Trophoblast cell (in vitro differentiated cells and primary cell): Measurements from ENCODE around the gene GYS1.

Experiments
- DNase-seq, 2 donors: peaks; one replicate each; pipeline ENCODE4 v3.0.0-alpha.2; 2016
- H2AFZ ChIP-seq: 2 replicates; pipeline ENCODE4 v1.6.1; 2013; ENCODE audit warnings: low read length, moderate library complexity, mild to moderate bottlenecking; ENCODE audit not compliant: insufficient read depth, poor library complexity
- H2AK5ac ChIP-seq: 2 replicates; pipeline ENCODE4 v1.6.1; 2013; ENCODE audit warnings: mild to moderate bottlenecking, low read length
- H2BK120ac ChIP-seq: 2 replicates; pipeline ENCODE4 v1.6.1; 2013; ENCODE audit warnings: low read length, mild to moderate bottlenecking, moderate library complexity; ENCODE audit not compliant: insufficient read depth, poor library complexity
- H2BK12ac ChIP-seq: 2 replicates; pipeline ENCODE4 v1.6.1; 2013; ENCODE audit warnings: mild to moderate bottlenecking, low read length, moderate library complexity
- H2BK5ac ChIP-seq: 2 replicates; pipeline ENCODE4 v1.6.1; 2013; ENCODE audit warnings: low read length, low read depth, moderate library complexity, mild to moderate bottlenecking; ENCODE audit not compliant: poor library complexity
- H3K14ac ChIP-seq: 2 replicates; pipeline ENCODE4 v1.6.1; 2013; ENCODE audit warnings: mild to moderate bottlenecking, low read length
- H3K18ac ChIP-seq: 2 replicates; pipeline ENCODE4 v1.6.1; 2013; ENCODE audit warnings: mild to moderate bottlenecking, low read length
- H3K23ac ChIP-seq: 2 replicates; pipeline ENCODE4 v1.6.1; 2013; ENCODE audit warnings: low read length
- H3K27ac ChIP-seq: 2 replicates; pipeline ENCODE4 v1.5.1; 2013; ENCODE audit warnings: low read depth, mild to moderate bottlenecking, inconsistent platforms, low read length, moderate library complexity
- H3K27me3 ChIP-seq: 2 replicates; pipeline ENCODE4 v1.6.1; 2013; ENCODE audit warnings: inconsistent platforms, mild to moderate bottlenecking, low read length, moderate library complexity; ENCODE audit not compliant: insufficient read depth
- H3K36me3 ChIP-seq, 2 experiments: 1 replicate in 1 of 2; 2 replicates in 1 of 2; pipeline ENCODE4 v1.6.1; 2013; ENCODE audit warnings: low read length in 2 of 2, mild to moderate bottlenecking in 2 of 2, moderate library complexity in 1 of 2; ENCODE audit not compliant: insufficient read depth in 2 of 2, control insufficient read depth in 1 of 2
- H3K4ac ChIP-seq: 2 replicates; pipeline ENCODE4 v1.6.1; 2013; ENCODE audit warnings: low read depth, mild to moderate bottlenecking, low read length, moderate library complexity
- H3K4me1 ChIP-seq, 2 experiments: 1 replicate in 1 of 2; 2 replicates in 1 of 2; pipeline ENCODE4 v1.6.1; 2013; ENCODE audit warnings: low read length in 2 of 2, mild to moderate bottlenecking in 2 of 2, moderate library complexity in 1 of 2; ENCODE audit not compliant: insufficient read depth in 2 of 2, control insufficient read depth in 1 of 2
- H3K4me2 ChIP-seq: 2 replicates; pipeline ENCODE4 v1.6.1; 2013; ENCODE audit warnings: inconsistent platforms, mild to moderate bottlenecking, low read length, moderate library complexity
- H3K4me3 ChIP-seq: 2 replicates; pipeline ENCODE4 v1.5.1; 2013; ENCODE audit warnings: mild to moderate bottlenecking, low read depth, low read length, inconsistent platforms
- H3K79me1 ChIP-seq: one replicate; pipeline ENCODE4 v1.6.1; 2013; ENCODE audit warnings: low read length
- H3K79me2 ChIP-seq: 2 replicates; pipeline ENCODE4 v1.6.1; 2013; ENCODE audit warnings: low read length, mild to moderate bottlenecking; ENCODE audit not compliant: control insufficient read depth, insufficient read depth, poor library complexity
- H3K9ac ChIP-seq: 2 replicates; pipeline ENCODE4 v1.6.1; 2013; ENCODE audit warnings: mild to moderate bottlenecking, low read length
- H3K9me3 ChIP-seq: 2 replicates; pipeline ENCODE4 v1.6.1; 2013; ENCODE audit warnings: low read depth, mild to moderate bottlenecking, control low read depth, inconsistent platforms, low read length; ENCODE audit not compliant: insufficient read depth
- H4K12ac ChIP-seq: 2 replicates; pipeline ENCODE4 v1.6.1; 2013; ENCODE audit warnings: low read depth, mild to moderate bottlenecking, low read length, moderate library complexity
- H4K8ac ChIP-seq: 2 replicates; pipeline ENCODE4 v1.6.1; 2013; ENCODE audit warnings: low read depth, mild to moderate bottlenecking, low read length, moderate library complexity
- H4K91ac ChIP-seq: one replicate; pipeline ENCODE4 v1.6.1; 2013; ENCODE audit warnings: low read depth, mild to moderate bottlenecking, low read length, moderate library complexity
- WGBS: extraction: QIAGEN DNeasy Blood & Tissue Kit; methylation state at CpG from one replicate; pipeline ENCODE4 v1.1.7; 2013; ENCODE audit warnings: missing lambda C conversion rate; ENCODE audit not compliant: insufficient read length, insufficient coverage; ENCODE audit errors: extremely low coverage; 5-methylcytosine and 5-hydroxymethylcytosine counted together

GYS1 gene

DNA sequence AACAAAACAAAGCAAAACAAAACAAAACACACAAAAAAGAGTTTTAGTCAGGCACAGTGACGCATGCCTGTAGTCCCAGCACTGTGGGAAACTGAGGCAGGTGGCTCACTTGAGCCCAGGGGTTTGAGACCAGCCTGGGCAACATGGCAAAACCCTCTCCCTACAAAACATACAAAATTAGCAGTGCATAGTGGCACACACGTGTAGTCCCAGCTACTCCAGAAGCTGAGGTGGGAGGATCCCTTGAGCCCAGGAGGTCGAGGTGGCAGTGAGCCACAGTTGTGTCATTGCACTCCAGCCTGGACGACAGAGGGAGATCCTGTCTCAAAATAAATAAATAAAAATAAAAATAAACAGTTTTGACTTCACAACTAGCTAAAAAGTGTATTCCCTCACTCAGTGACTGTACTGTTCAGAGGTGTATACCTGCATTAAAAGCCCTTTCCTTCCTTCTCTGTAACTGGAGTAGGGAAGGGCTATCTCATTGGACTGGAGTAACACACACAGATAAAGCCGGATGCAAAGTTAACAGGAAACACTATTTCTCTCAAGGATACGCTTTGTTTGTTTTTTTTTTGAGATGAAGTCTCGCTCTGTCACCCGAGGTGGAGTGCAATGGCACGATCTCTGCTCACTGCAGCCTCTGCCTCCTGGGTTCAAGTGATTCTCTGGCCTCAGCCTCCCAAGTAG, 42.1 kb downstream of the GYS1 start:
- H3K27me3 ChIP-seq, result no peaks in the 10 kb centered on the region
- no peak overlapping the region for H3K27ac ChIP-seq
- H3K4me3 ChIP-seq, result no peak overlapping the region
- no peak overlapping the region for H3K18ac ChIP-seq
- no peak overlapping the region for H2AFZ ChIP-seq
- no peak overlapping the region for H3K14ac ChIP-seq
- H3K23ac ChIP-seq, result no peak overlapping the region
- no peak overlapping the region for H4K12ac ChIP-seq
- H3K9me3 ChIP-seq, result peaks cover 4% of the 10 kb centered on the region
- DNase-seq, result no peak
- peaks cover 12 to 15% of the 10 kb centered on the region in 2 experiments for H3K4me1 ChIP-seq
- H3K4me2 ChIP-seq, result no peak overlapping the region
- no peak overlapping the region for H2BK120ac ChIP-seq
- H3K4ac ChIP-seq, result no peak overlapping the region
- H2BK12ac ChIP-seq, result no peak overlapping the region
- no CpG with 5 or more reads among the region's 9 CpGs for WGBS
- peaks cover 2 to 5% of the 10 kb centered on the region in 2 experiments for H3K36me3 ChIP-seq
- H3K79me2 ChIP-seq, result peaks cover 11% of the 10 kb centered on the region
- no peak overlapping the region for H4K91ac ChIP-seq
- no peak overlapping the region for H3K9ac ChIP-seq
- no peak overlapping the region for H2AK5ac ChIP-seq
- no peak overlapping the region for H2BK5ac ChIP-seq
- H3K79me1 ChIP-seq, result peaks cover 14% of the 10 kb centered on the region
- H4K8ac ChIP-seq, result no peak overlapping the region

DNA sequence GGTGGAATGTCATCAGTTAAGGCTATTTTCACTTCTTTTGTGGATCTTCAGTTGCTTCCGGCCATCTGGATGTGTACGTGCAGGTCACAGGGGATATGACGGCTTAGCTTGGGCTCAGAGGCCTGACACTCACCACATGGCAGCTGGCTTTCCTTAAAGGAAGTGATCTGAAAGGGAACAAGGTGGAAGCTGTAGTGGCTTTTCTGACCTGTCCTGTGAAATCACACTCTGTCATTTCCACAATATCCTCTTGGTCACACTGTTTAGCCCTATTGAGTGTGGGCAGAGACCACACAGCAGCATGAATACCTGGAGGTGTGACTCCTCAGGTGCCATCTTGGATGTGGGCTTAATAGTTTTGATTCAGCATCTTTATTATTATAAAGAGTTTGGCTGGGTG, 43.0 kb downstream of the GYS1 start:
- H2AFZ ChIP-seq, result no peak overlapping the region
- peaks cover 8% of the 10 kb centered on the region for H3K79me1 ChIP-seq
- H3K27ac ChIP-seq, result no peak overlapping the region
- H2BK12ac ChIP-seq, result no peak overlapping the region
- no peak overlapping the region for H4K12ac ChIP-seq
- WGBS, result no CpG with 5 or more reads among the region's 3 CpGs
- H3K9ac ChIP-seq, result no peak overlapping the region
- H3K14ac ChIP-seq, result no peak overlapping the region
- no peak overlapping the region for H3K4me2 ChIP-seq
- peaks cover 4% of the 10 kb centered on the region for H3K9me3 ChIP-seq
- H3K23ac ChIP-seq, result no peak overlapping the region
- no peaks in the 10 kb centered on the region for H3K27me3 ChIP-seq
- H2AK5ac ChIP-seq, result no peak overlapping the region
- H3K79me2 ChIP-seq, result peaks cover 5% of the 10 kb centered on the region
- H3K4ac ChIP-seq, result no peak overlapping the region
- no peak overlapping the region for H2BK120ac ChIP-seq
- peak in 1 of 2 donors; percentile 31 for DNase-seq
- no peak overlapping the region for H3K18ac ChIP-seq
- H3K36me3 ChIP-seq, result no peaks in the 10 kb centered on the region
- H4K8ac ChIP-seq, result no peak overlapping the region
- no peak overlapping the region for H4K91ac ChIP-seq
- peaks cover 4 to 7% of the 10 kb centered on the region in 2 experiments for H3K4me1 ChIP-seq
- H2BK5ac ChIP-seq, result no peak overlapping the region
- H3K4me3 ChIP-seq, result no peak overlapping the region

GRCh38 chr19:48947258-48947542, 45.9 kb downstream of the GYS1 start:
- H3K27me3 ChIP-seq, result no peaks in the 10 kb centered on the region
- no peaks in the 10 kb centered on the region for H3K79me1 ChIP-seq
- no peak overlapping the region for H2AFZ ChIP-seq
- no peak overlapping the region for H2BK120ac ChIP-seq
- WGBS, result no CpG with 5 or more reads among the region's 3 CpGs
- no peak overlapping the region for H4K12ac ChIP-seq
- no peak overlapping the region for H3K4me2 ChIP-seq
- no peak overlapping the region for H3K18ac ChIP-seq
- H2BK5ac ChIP-seq, result no peak overlapping the region
- peaks cover 4% of the 10 kb centered on the region in 2 experiments for H3K4me1 ChIP-seq
- no peak overlapping the region for H2BK12ac ChIP-seq
- no peaks in the 10 kb centered on the region for H3K36me3 ChIP-seq
- no peak overlapping the region for H3K27ac ChIP-seq
- H3K4me3 ChIP-seq, result no peak overlapping the region
- H4K8ac ChIP-seq, result no peak overlapping the region
- no peak overlapping the region for H3K9ac ChIP-seq
- H2AK5ac ChIP-seq, result no peak overlapping the region
- no peak overlapping the region for H3K14ac ChIP-seq
- peaks cover 4% of the 10 kb centered on the region for H3K9me3 ChIP-seq
- H3K23ac ChIP-seq, result no peak overlapping the region
- H4K91ac ChIP-seq, result no peak overlapping the region
- H3K79me2 ChIP-seq, result no peaks in the 10 kb centered on the region
- no peak for DNase-seq
- no peak overlapping the region for H3K4ac ChIP-seq

DNA sequence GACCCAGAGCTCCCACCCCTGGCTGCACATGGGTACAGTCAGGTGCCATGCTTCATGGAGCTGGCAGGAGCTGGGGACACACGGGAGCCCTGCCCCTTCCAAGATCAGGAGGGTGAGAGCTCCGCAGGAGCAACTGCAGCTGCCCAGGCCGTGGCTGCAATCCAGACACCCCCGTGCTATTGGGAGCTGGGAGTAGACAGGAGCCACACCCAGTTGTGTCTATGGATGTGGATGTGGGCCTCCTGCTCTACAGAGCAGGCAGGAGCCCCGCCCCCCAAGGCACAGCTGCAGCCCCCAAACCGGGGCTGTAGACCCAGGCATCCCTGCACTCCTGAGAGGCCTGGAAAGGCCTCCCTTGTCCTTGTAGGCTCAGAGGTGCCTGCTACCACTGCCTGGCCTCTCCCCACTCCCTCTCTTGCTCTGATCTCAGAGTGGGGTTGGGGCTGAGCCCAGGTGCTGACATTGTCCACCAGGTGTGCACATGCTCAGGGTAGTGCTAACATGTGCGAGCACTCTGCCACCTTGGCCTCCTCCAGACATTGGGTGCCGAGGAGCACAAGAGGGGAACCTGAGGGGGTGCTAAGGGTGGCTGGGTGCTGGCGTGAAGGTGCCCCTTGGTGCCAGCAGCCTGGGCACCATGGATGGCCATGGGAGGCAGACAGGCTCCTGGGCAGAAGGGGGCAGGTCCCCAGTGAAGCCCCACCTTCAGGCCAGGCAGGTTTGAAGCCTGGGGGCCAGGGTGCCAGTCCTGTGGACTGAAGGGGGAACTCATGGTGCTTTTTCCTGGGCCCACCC, 46.4 kb downstream of the GYS1 start:
- H2AK5ac ChIP-seq, result peak overlapping the region; percentile 16

More for the DNA sequence above, 46.4 kb downstream of the GYS1 start:
- Histone ChIP-seq H3K9ac (no peak overlapping the region), H3K79me1 (no peaks in the 10 kb centered on the region), H2BK120ac (no peak overlapping the region), H4K8ac (no peak overlapping the region), H2BK12ac (peak overlapping the region; percentile 14), H2BK5ac (no peak overlapping the region), H3K18ac (no peak overlapping the region), H3K23ac (no peak overlapping the region), H3K9me3 (peaks cover 4% of the 10 kb centered on the region), H3K4me3 (no peak overlapping the region), H3K4me1 (peaks cover 4% of the 10 kb centered on the region in 2 experiments), H3K27ac (no peak overlapping the region), H2AFZ (no peak overlapping the region), H4K12ac (no peak overlapping the region), H3K4ac (no peak overlapping the region), H3K4me2 (no peak overlapping the region), H3K36me3 (no peaks in the 10 kb centered on the region), H3K14ac (no peak overlapping the region), H3K79me2 (no peaks in the 10 kb centered on the region), H3K27me3 (no peaks in the 10 kb centered on the region), H4K91ac (no peak overlapping the region)
- no peak for DNase-seq
- WGBS, result no CpG with 5 or more reads among the region's 9 CpGs
